Measurements from ENCODE around the gene HOXA3. TPM values are rescaled to one million over a fixed set of nuclear protein-coding genes. Genes with fewer than 3 reads are reported as not detected.

Gene HOXA3
- total RNA-seq, 4 donors from 2014 or later = 4.9 to 20.2 (median 13.2) TPM

DNA sequence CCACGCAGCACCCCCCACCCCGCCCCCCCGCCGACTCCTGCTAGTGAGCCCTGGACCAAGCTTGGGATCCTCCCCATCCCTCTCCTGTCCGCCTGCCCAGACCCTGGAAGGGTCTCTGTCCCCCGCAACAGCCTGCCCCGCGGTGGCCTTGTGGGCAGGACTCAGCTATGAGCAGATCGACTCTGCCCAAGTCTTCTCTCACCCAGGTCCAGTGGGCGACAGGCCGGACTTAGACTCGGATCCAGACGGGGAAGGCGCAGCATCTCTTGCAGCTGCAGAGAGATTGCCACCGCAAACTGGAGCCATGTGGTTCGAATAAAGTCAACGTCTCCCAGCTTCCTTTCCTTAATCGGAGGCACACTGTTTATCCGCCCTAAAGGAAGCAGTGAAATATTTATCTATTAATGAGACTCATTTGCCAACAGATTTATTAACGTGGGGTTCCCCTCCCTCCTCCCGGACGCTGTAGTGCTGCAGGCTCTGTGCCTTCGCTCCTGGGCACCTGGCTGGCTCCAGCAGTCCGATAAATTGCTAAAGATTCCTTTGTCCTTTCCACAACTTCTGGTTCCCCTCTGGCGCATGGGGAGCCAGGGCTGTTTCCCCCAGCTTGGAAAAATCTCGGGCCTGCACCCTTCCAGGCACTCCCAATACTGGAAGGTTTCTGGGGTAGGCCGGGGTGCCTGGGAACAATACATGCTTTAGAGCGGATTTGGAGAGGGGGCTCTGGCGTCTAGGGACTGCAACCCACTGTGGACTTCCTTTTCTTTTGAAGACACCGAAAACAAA is 4.7 kb upstream of the HOXA3 start:
- 19 to 21% methylated on average over 24 to 27 of the region's 30 CpGs for WGBS, 2 donors
- TF ChIP-seq POLR2A (IDR thresholded peaks at IDR 0.05) (no peak), CTCF (IDR thresholded peaks at IDR 0.05) (no peak)
- H3K4me3 ChIP-seq (ENCODE audit: low read depth, poor library complexity, severe bottlenecking) = no peak overlapping the region
- intact Hi-C loops (cut with DNase I; ENCODE audit: low total_unique reads) = no loop called here
- DNase-seq (ENCODE audit: low spot score in 2 of 2) = peak; percentile 28 to 86

GRCh38 chr7:27156508-27156898 is 4.1 kb upstream of the HOXA3 start, which contains the start of gene HOXA7:
TSS of gene HOXA7 (minus strand) at chr7:27156675. CDS start at chr7:27156545, 130 bp downstream.
- H3K4me3 ChIP-seq (ENCODE audit: low read depth, poor library complexity, severe bottlenecking) = peak within 1 kb of the TSS; percentile 56
- WGBS, 2 donors = 0% methylated on average over 15 to 30 of the region's 33 CpGs
- TF ChIP-seq POLR2A (IDR thresholded peaks at IDR 0.05) (no peak), CTCF (IDR thresholded peaks at IDR 0.05) (no peak)
- peak in 1 of 2 donors; percentile 95 for DNase-seq (ENCODE audit: low spot score in 2 of 2)
- intact Hi-C loops (cut with DNase I; ENCODE audit: low total_unique reads) = no loop called here

GRCh38 chr7:27155816-27156507 is 3.6 kb upstream of the HOXA3 start:
- intact Hi-C loops (cut with DNase I; ENCODE audit: low total_unique reads) = no loop called here
- TF ChIP-seq CTCF (IDR thresholded peaks at IDR 0.05) (no peak), POLR2A (IDR thresholded peaks at IDR 0.05) (no peak)
- 1% methylated on average over 48 to 63 of the region's 63 CpGs for WGBS, 2 donors
- peak in 1 of 2 donors; percentile 89 for DNase-seq (ENCODE audit: low spot score in 2 of 2)
- H3K4me3 ChIP-seq (ENCODE audit: low read depth, poor library complexity, severe bottlenecking) = peak overlapping the region; percentile 56

GRCh38 chr7:27154901-27155815 is 2.8 kb upstream of the HOXA3 start:
- H3K4me3 ChIP-seq (ENCODE audit: low read depth, poor library complexity, severe bottlenecking) = peak overlapping the region; percentile 56
- intact Hi-C loops (cut with DNase I; ENCODE audit: low total_unique reads) = loop anchor here (5.0 kb wide), 1 partner anchor 293 kb away; the partner anchor contains the start of gene SKAP2
- TF ChIP-seq CTCF (IDR thresholded peaks at IDR 0.05) = no peak
- TF ChIP-seq POLR2A (IDR thresholded peaks at IDR 0.05) = no peak
- peak in 1 of 2 donors; percentile 86 for DNase-seq (ENCODE audit: low spot score in 2 of 2)
- WGBS, 2 donors = 41 to 46% methylated on average over 46 to 48 of the region's 48 CpGs

- intact Hi-C loops (cut with DNase I; ENCODE audit: low total_unique reads) = loop anchor here (5.0 kb wide), 1 partner anchor 292 kb away; the partner anchor contains the start of gene SKAP2
- 71% methylated on average over 10 of the region's 10 CpGs for WGBS, 2 donors
- no peak overlapping the region for H3K4me3 ChIP-seq (ENCODE audit: low read depth, poor library complexity, severe bottlenecking)
- TF ChIP-seq POLR2A (IDR thresholded peaks at IDR 0.05) = no peak
- no peak for TF ChIP-seq CTCF (IDR thresholded peaks at IDR 0.05)
- peak; percentile 17 to 82 for DNase-seq (ENCODE audit: low spot score in 2 of 2)
These were observed 2.0 kb upstream of the HOXA3 start for GRCh38 chr7:27154369-27154768.

Measured in lower leg skin (tissue), 4 donors.